ENCODE measurements around the gene FLYWCH2. TPM values are rescaled to one million over a fixed set of nuclear protein-coding genes. Genes with fewer than 3 reads are reported as not detected.

The FLYWCH2 gene
- total RNA-seq, 4 donors from 2014 or later = 19.5 to 54.5 (median 30.2) TPM

DNA sequence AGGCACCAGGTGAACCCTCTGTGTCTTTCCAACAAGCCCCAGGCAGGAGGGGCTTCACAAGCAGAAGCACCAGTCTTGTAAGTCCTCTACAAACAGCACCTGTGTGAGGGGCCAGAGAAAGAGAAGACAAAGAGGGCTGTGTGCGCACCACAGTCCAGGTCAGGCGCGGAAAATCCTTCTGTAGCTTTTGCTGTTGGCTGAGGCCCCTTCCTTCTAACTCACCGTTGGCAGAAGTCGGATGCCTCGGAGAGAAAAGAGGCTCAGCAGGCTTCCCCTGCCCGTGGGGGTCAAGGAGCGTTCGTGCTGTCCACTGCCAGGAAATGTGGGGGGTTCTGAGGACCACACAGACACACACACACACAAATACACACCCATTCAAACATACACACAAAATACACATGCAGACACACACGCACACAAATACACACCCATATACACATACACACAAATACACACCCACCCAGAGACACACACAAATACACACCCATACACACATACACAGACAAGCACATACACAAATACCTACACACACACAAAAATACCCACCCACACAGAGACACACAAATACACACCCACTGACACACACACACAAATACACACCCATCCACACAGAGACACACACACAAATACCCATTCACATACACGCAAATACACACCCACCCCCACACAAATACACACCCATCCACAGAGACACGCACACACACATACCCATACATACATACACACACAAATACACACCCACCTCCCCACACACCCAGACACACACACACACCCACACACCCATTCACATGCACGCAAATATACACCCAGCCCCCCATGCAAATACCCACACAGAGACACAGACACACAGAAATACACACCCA is 46.1 kb upstream of the FLYWCH2 start:
- H3K27ac ChIP-seq = no peak overlapping the region
- H3K4me1 ChIP-seq = no peaks in the 10 kb centered on the region
- H3K4me3 ChIP-seq = no peak overlapping the region
- intact Hi-C loops (cut with DNase I; ENCODE audit: low total_unique reads) (no loop called here), in situ Hi-C loops (cut with MboI; ENCODE audit: low sequenced_read_pairs in 4 of 4) (no loop called here)
- peaks cover 0 to 34% (median 2%) of the 10 kb centered on the region in 3 donors for H3K27me3 ChIP-seq
- no peaks in the 10 kb centered on the region for H3K9me3 ChIP-seq
- DNase-seq (no peak), ATAC-seq (no peak)
- H3K36me3 ChIP-seq = no peaks in the 10 kb centered on the region
- TF ChIP-seq POLR2A (IDR thresholded peaks at IDR 0.05) = no peak
- TF ChIP-seq, protein P1, sequence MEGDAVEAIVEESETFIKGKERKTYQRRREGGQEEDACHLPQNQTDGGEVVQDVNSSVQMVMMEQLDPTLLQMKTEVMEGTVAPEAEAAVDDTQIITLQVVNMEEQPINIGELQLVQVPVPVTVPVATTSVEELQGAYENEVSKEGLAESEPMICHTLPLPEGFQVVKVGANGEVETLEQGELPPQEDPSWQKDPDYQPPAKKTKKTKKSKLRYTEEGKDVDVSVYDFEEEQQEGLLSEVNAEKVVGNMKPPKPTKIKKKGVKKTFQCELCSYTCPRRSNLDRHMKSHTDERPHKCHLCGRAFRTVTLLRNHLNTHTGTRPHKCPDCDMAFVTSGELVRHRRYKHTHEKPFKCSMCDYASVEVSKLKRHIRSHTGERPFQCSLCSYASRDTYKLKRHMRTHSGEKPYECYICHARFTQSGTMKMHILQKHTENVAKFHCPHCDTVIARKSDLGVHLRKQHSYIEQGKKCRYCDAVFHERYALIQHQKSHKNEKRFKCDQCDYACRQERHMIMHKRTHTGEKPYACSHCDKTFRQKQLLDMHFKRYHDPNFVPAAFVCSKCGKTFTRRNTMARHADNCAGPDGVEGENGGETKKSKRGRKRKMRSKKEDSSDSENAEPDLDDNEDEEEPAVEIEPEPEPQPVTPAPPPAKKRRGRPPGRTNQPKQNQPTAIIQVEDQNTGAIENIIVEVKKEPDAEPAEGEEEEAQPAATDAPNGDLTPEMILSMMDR (IDR thresholded peaks at IDR 0.05 in 4 of 5, conservative IDR thresholded peaks at IDR 0.05 in 1 of 5) = no peak

DNA sequence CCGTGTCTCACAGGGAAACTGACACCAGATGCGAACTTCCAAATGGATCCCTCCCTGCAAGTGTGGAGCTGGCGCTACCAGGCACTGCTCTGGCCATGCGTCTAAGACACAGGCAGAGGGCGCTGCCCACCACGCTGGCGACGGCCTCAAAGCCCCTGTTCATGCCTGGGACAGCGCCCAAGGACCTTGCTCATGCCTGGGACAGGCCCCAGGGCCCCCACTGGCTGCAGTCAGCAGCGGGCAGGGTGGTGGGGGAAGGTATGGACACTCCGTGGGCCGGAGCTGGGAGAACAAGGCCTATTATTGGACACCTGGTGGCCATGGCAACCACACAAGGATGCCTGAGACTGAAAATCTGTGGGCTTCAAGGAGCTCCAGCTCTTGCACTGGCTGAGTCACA is 44.1 kb upstream of the FLYWCH2 start:
- in situ Hi-C loops (cut with MboI; ENCODE audit: low sequenced_read_pairs in 4 of 4) = no loop called here

DNA sequence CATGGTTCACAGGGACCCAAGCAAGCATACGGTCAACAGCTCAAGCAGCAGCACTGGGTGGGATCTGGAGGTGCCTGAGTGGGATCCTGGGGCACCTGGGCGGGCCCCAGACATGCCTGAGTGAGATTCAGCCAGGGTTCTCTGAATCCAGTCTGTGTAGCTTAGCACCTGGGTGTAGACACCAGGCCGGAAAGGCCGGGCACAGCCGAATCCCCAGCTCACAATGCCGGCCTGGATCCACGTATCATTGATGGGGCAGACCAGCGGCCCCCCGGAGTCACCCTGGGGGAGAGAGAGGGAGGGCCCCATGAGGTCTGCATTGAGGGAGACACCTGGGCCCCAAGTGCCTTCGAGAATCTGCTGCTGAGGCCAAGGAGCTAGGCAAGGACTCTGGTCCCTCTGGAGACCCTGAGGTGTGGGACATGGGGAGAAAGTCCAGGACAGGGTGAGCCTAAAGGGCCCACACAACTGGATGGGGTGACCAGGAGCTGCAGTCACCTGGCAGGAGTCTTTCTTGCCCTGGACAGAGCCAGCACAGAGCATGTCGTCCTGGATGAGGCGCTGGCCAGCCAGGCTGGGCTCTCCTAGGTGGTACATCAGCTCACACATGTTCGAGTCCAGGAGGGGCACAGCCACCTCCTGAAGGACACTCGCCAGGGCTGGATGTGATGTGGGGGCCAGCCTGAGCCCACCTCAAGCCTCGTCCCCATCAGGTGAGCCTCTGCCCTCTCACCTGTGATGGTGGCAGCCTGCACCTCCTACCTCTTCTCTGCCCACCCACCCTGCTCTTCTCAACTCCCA is 43.2 kb upstream of the FLYWCH2 start:
- in situ Hi-C loops (cut with MboI; ENCODE audit: low sequenced_read_pairs in 4 of 4) (no loop called here), intact Hi-C loops (cut with DNase I; ENCODE audit: low total_unique reads) (no loop called here)
- no peaks in the 10 kb centered on the region for H3K36me3 ChIP-seq
- no peaks in the 10 kb centered on the region for H3K4me1 ChIP-seq
- DNase-seq (no peak), ATAC-seq (no peak)
- TF ChIP-seq POLR2A (IDR thresholded peaks at IDR 0.05) = no peak
- TF ChIP-seq, protein P1 (IDR thresholded peaks at IDR 0.05 in 4 of 5, conservative IDR thresholded peaks at IDR 0.05 in 1 of 5) = no peak
- peaks cover 0 to 34% (median 0%) of the 10 kb centered on the region in 3 donors for H3K27me3 ChIP-seq
- no peak overlapping the region for H3K27ac ChIP-seq
- H3K9me3 ChIP-seq = no peaks in the 10 kb centered on the region
- no peak overlapping the region for H3K4me3 ChIP-seq

More for the DNA sequence above, 44.1 kb upstream of the FLYWCH2 start:
- Histone ChIP-seq H3K27ac (no peak overlapping the region), H3K27me3 (peaks cover 0 to 34% (median 0%) of the 10 kb centered on the region in 3 donors), H3K4me1 (no peaks in the 10 kb centered on the region), H3K36me3 (no peaks in the 10 kb centered on the region), H3K4me3 (no peak overlapping the region), H3K9me3 (no peaks in the 10 kb centered on the region)
- DNase-seq (no peak), ATAC-seq (peak in 1 of 2 donors; percentile 68)
- TF ChIP-seq POLR2A (IDR thresholded peaks at IDR 0.05) = no peak
- TF ChIP-seq, protein P1 (IDR thresholded peaks at IDR 0.05 in 4 of 5, conservative IDR thresholded peaks at IDR 0.05 in 1 of 5) = peak in 4 of 5 experiments; percentile 48 to 71 (median 63)
- intact Hi-C loops (cut with DNase I; ENCODE audit: low total_unique reads) = no loop called here

DNA sequence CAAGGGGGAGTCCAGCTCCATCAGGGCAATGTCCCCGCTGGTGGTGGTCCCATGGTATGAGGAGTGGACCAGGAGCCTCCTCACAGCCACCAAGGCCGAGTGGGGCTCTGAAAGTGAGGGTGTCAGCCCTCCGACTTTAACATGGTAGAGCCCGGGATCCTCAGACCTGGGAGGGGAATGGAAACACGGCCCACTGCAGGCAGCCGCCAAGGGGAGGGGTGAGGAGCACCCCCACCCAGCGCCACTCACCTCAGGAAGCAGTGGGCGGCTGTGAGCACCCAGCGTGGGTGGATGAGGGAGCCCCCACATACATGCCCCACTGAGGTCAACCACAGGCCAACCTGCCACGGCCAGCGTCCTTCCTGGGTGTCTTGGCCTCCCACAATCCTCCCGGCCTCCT is 42.1 kb upstream of the FLYWCH2 start:
- no peak overlapping the region for H3K27ac ChIP-seq
- intact Hi-C loops (cut with DNase I; ENCODE audit: low total_unique reads) = no loop called here
- no peak for DNase-seq

More for the DNA sequence above, 42.1 kb upstream of the FLYWCH2 start:
- Histone ChIP-seq H3K4me1 (no peaks in the 10 kb centered on the region), H3K27me3 (peaks cover 0 to 34% (median 0%) of the 10 kb centered on the region in 3 donors), H3K36me3 (no peaks in the 10 kb centered on the region), H3K4me3 (no peak overlapping the region), H3K9me3 (no peaks in the 10 kb centered on the region)
- TF ChIP-seq, protein P1 (IDR thresholded peaks at IDR 0.05 in 4 of 5, conservative IDR thresholded peaks at IDR 0.05 in 1 of 5) = no peak
- no peak for TF ChIP-seq POLR2A (IDR thresholded peaks at IDR 0.05)
- in situ Hi-C loops (cut with MboI; ENCODE audit: low sequenced_read_pairs in 4 of 4) = no loop called here
- ATAC-seq = no peak
